HEK293 (cell line): ENCODE measurements around the gene SLC38A10.
A peak's percentile ranks its signal among the peaks of the same experiment; 100 is the strongest.

Experiments
- CTCF ChIA-PET: fragments of 350-600 bp; formaldehyde crosslinking; extraction: SDS; loops from one replicate; lab custom pipeline; 2021; ENCODE audit warnings: antibody characterized with exemption; lab: Yijun Ruan, JAX
- POLR2A ChIA-PET: fragments of 300-600 bp; formaldehyde crosslinking; extraction: SDS; loops from one replicate; lab custom pipeline; 2020; ENCODE audit warnings: antibody characterized with exemption, inconsistent platforms; lab: Yijun Ruan, JAX
- H3K27ac ChIP-seq: fragments of 200-500 bp; sonication (Bioruptor generic); 2 replicates; pipeline ENCODE4 v1.5.1; 2014; ENCODE audit warnings: low read depth, low read length, control low read depth, inconsistent platforms; ENCODE audit errors: extremely low read depth
- H3K36me3 ChIP-seq, 2 experiments: fragments of 200-500 bp in 1 of 2; sonication (Bioruptor generic) in 1 of 2; 1 replicate in 1 of 2; 2 replicates in 1 of 2; pipeline ENCODE4 v1.5.1; 2014 to 2017; ENCODE audit warnings: inconsistent platforms in 2 of 2, low read length in 2 of 2; ENCODE audit not compliant: control insufficient read depth in 2 of 2, insufficient read depth in 1 of 2
- H3K4me1 ChIP-seq: fragments of 200-500 bp; sonication (Bioruptor generic); 2 replicates; pipeline ENCODE4 v1.5.1; 2014; ENCODE audit warnings: mild to moderate bottlenecking, low read length, inconsistent platforms; ENCODE audit not compliant: control insufficient read depth, insufficient read depth
- H3K4me3 ChIP-seq: 2 replicates; pipeline ENCODE4 v1.5.1; 2011; ENCODE audit warnings: low read depth, mild to moderate bottlenecking, control low read depth, low read length, moderate library complexity
- H3K9me3 ChIP-seq: fragments of 200-500 bp; sonication (Bioruptor generic); 2 replicates; pipeline ENCODE4 v1.5.1; 2014; ENCODE audit warnings: low read depth, low read length, inconsistent platforms; ENCODE audit not compliant: control insufficient read depth, insufficient read depth
- EGR2 ChIP-seq: fragments of 450-650 bp; formaldehyde crosslinking; IDR thresholded peaks from 2 replicates; pipeline ENCODE4 v1.5.1; 2016; ENCODE audit warnings: low read depth, missing biosample characterization, missing genetic modification characterization
- GLIS1 ChIP-seq: fragments of 450-650 bp; formaldehyde crosslinking; IDR thresholded peaks from 2 replicates; pipeline ENCODE4 v1.5.1; 2016; ENCODE audit warnings: missing biosample characterization, missing genetic modification characterization
- HIC1 ChIP-seq: fragments of 450-650 bp; formaldehyde crosslinking; IDR thresholded peaks from 2 replicates; pipeline ENCODE4 v1.5.1; 2016; ENCODE audit warnings: missing biosample characterization, missing genetic modification characterization
- HOXA7 ChIP-seq: sonication (generic); formaldehyde crosslinking; IDR thresholded peaks from 2 replicates; pipeline ENCODE4 v1.8.1; 2022; ENCODE audit warnings: missing genetic modification reagents, borderline replicate concordance
- PRDM4 ChIP-seq: fragments of 450-650 bp; formaldehyde crosslinking; IDR thresholded peaks from 2 replicates; pipeline ENCODE4 v1.5.1; 2017; ENCODE audit warnings: missing biosample characterization, missing genetic modification characterization
- PRDM6 ChIP-seq: fragments of 450-650 bp; formaldehyde crosslinking; IDR thresholded peaks from 2 replicates; pipeline ENCODE4 v1.5.1; 2017; ENCODE audit warnings: missing biosample characterization, missing genetic modification characterization
- SP3 ChIP-seq: fragments of 450-650 bp; formaldehyde crosslinking; IDR thresholded peaks from 2 replicates; pipeline ENCODE4 v1.5.1; 2016; ENCODE audit warnings: missing biosample characterization, missing genetic modification characterization
- YY1 ChIP-seq: fragments of 450-650 bp; formaldehyde crosslinking; IDR thresholded peaks from 2 replicates; pipeline ENCODE4 v1.5.1; 2018; ENCODE audit warnings: missing biosample characterization, missing genetic modification characterization
- ZBTB44 ChIP-seq: fragments of 450-650 bp; IDR thresholded peaks from 2 replicates; pipeline ENCODE4 v1.5.1; 2018; ENCODE audit warnings: missing biosample characterization, mild to moderate bottlenecking, missing genetic modification characterization
- ZBTB48 ChIP-seq: fragments of 450-650 bp; formaldehyde crosslinking; IDR thresholded peaks from 2 replicates; pipeline ENCODE4 v1.5.1; 2016; ENCODE audit warnings: missing biosample characterization, missing genetic modification characterization
- ZFHX2 ChIP-seq: fragments of 450-650 bp; formaldehyde crosslinking; conservative IDR thresholded peaks from 2 replicates; pipeline ENCODE4 v1.5.1; 2016; ENCODE audit warnings: missing biosample characterization, missing genetic modification characterization
- ZIC2 ChIP-seq: fragments of 450-650 bp; formaldehyde crosslinking; IDR thresholded peaks from 2 replicates; pipeline ENCODE4 v1.5.1; 2016; ENCODE audit warnings: missing biosample characterization, missing genetic modification characterization
- ZNF10 ChIP-seq: fragments of 450-650 bp; formaldehyde crosslinking; IDR thresholded peaks from 2 replicates; pipeline ENCODE4 v1.5.1; 2017; ENCODE audit warnings: missing biosample characterization, missing genetic modification characterization
- ZNF223 ChIP-seq: fragments of 450-650 bp; formaldehyde crosslinking; IDR thresholded peaks from 2 replicates; pipeline ENCODE4 v1.5.1; 2016; ENCODE audit warnings: missing biosample characterization, missing genetic modification characterization
- ZNF341 ChIP-seq: fragments of 450-650 bp; formaldehyde crosslinking; IDR thresholded peaks from 2 replicates; pipeline ENCODE4; 2016; ENCODE audit warnings: low read depth, missing biosample characterization, missing genetic modification characterization
- ZNF433 ChIP-seq: fragments of 450-650 bp; formaldehyde crosslinking; IDR thresholded peaks from 2 replicates; pipeline ENCODE4 v1.5.1; 2016; ENCODE audit warnings: missing biosample characterization, missing genetic modification characterization, low read depth
- ZNF585B ChIP-seq: fragments of 450-650 bp; formaldehyde crosslinking; IDR thresholded peaks from 2 replicates; pipeline ENCODE4 v1.5.1; 2016; ENCODE audit warnings: missing biosample characterization, missing genetic modification characterization
- ZNF600 ChIP-seq: fragments of 450-650 bp; formaldehyde crosslinking; IDR thresholded peaks from 2 replicates; pipeline ENCODE4 v1.5.1; 2016; ENCODE audit warnings: missing biosample characterization, missing genetic modification characterization

Gene SLC38A10

GRCh38 chr17:81302861-81303333 lies 7.8 kb upstream of the SLC38A10 start:
- TF ChIP-seq ZBTB48 (tag by site-specific recombination) (no peak), ZNF585B (tag by site-specific recombination) (no peak), ZNF10 (tag by site-specific recombination) (no peak), ZNF341 (tag by site-specific recombination) (no peak), PRDM4 (no peak), SP3 (tag by site-specific recombination) (no peak), ZNF223 (tag by site-specific recombination) (no peak), ZNF600 (tag by site-specific recombination) (0 out of 2 replicates have a peak, but pooled peaks have one; percentile 11), PRDM6 (tag by site-specific recombination) (no peak)
- Histone ChIP-seq H3K4me3 (no peak overlapping the region), H3K9me3 (no peaks in the 10 kb centered on the region), H3K4me1 (no peaks in the 10 kb centered on the region), H3K27ac (no peak overlapping the region), H3K36me3 (no peaks in the 10 kb centered on the region)
- ChIA-PET POLR2A (interaction anchor here (0.6 kb wide), 1 partner anchor 1169 kb away, joined by 3 read pairs; no protein-coding TSS in a partner anchor), CTCF (interaction anchor here (0.6 to 1.1 kb wide), 2 partner anchors 12 to 16 kb away, joined by 3 to 4 read pairs; no protein-coding TSS in a partner anchor)

- H3K27ac ChIP-seq: no peak overlapping the region
- POLR2A ChIA-PET: interaction anchor here (0.6 kb wide), 1 partner anchor 1168 kb away, joined by 3 read pairs; no protein-coding TSS in a partner anchor
- TF ChIP-seq GLIS1 (tag by site-specific recombination): peak; percentile 70
- TF ChIP-seq ZIC2 (tag by site-specific recombination): peak; percentile 66
- TF ChIP-seq ZBTB44 (tag by site-specific recombination): no peak
- no peak for TF ChIP-seq ZNF433
- TF ChIP-seq, all 188 proteins: peak for 2
- CTCF ChIA-PET: interaction anchor here (0.6 to 1.0 kb wide), 2 partner anchors 16 to 137 kb away, joined by 3 read pairs; no protein-coding TSS in a partner anchor
- Histone ChIP-seq H3K4me1 (no peaks in the 10 kb centered on the region), H3K9me3 (no peaks in the 10 kb centered on the region), H3K4me3 (no peak overlapping the region), H3K36me3 (no peaks in the 10 kb centered on the region)
Observed at GRCh38 chr17:81302324-81302723, 7.2 kb upstream of the SLC38A10 start.

GRCh38 chr17:81301195-81302144 lies 6.4 kb upstream of the SLC38A10 start:
- Histone ChIP-seq H3K36me3 (no peaks in the 10 kb centered on the region), H3K27ac (no peak overlapping the region), H3K4me3 (no peak overlapping the region), H3K4me1 (no peaks in the 10 kb centered on the region), H3K9me3 (no peaks in the 10 kb centered on the region)
- POLR2A ChIA-PET: interaction anchor here (0.7 kb wide), 1 partner anchor 94 kb away, joined by 4 read pairs; the partner anchor contains the start of gene BAHCC1
- TF ChIP-seq EGR2 (tag by site-specific recombination): peak; percentile 76
- TF ChIP-seq HIC1 (tag by site-specific recombination): no peak
- no peak for TF ChIP-seq PRDM6 (tag by site-specific recombination)
- TF ChIP-seq HOXA7 (CRISPR knock-in tag): no peak
- TF ChIP-seq ZNF600 (tag by site-specific recombination): peak; percentile 84
- TF ChIP-seq YY1: no peak
- peak; percentile 74 for TF ChIP-seq ZFHX2 (tag by site-specific recombination)
- CTCF ChIA-PET: interaction anchor here (0.7 to 1.0 kb wide), 3 partner anchors 10 to 804 kb away, joined by 3 to 5 read pairs (median 3); no protein-coding TSS in a partner anchor
